Measurements from ENCODE around the gene UBE2B. TPM values are rescaled to one million over a fixed set of nuclear protein-coding genes. Genes with fewer than 3 reads are reported as not detected.

Gene UBE2B
- polyA plus RNA-seq, 3 donors, result 30.6 to 68.6 (median 43.4) TPM

- Mint-ChIP-seq H3K27ac (peak overlapping the region in 5 of 7 donors; percentile 10 to 92 (median 52)), H3K36me3 (no peaks in the 10 kb centered on the region), H3K9me3 (peaks cover 0 to 2% (median 0%) of the 10 kb centered on the region in 7 donors), H3K27me3 (ENCODE audit: low read depth in 3 of 3) (peaks cover 0 to 4% (median 0%) of the 10 kb centered on the region in 3 donors), H3K4me3 (no peak overlapping the region), H3K4me1 (peaks cover 20% of the 10 kb centered on the region)
- H3K79me2 ChIP-seq (ENCODE audit: insufficient read depth, low read length), result no peaks in the 10 kb centered on the region
- H3K4me1 ChIP-seq (ENCODE audit: control insufficient read depth in 1 of 2, insufficient read depth in 2 of 2, low read length in 2 of 2), result peaks cover 11 to 12% of the 10 kb centered on the region in 2 donors
- H3K4me2 ChIP-seq (replicated peaks; ENCODE audit: extremely low read depth, low read length, poor library complexity, severe bottlenecking), result no peak overlapping the region
- no peak for TF ChIP-seq CTCF (IDR thresholded peaks at IDR 0.05)
- no peaks in the 10 kb centered on the region for H3K27me3 ChIP-seq (ENCODE audit: control insufficient read depth in 2 of 2, insufficient read depth in 2 of 2, low read length in 2 of 2)
- H3K9me3 ChIP-seq (replicated peaks in 1 of 2; ENCODE audit: control insufficient read depth in 1 of 2, insufficient read depth in 1 of 2, low read length in 2 of 2), result no peaks in the 10 kb centered on the region
- DNase-seq, result no peak
- no peak overlapping the region for H3K4me3 ChIP-seq (replicated peaks in 1 of 3; ENCODE audit: low read depth in 2 of 3, low read length in 3 of 3)
- no peak overlapping the region for H3K27ac ChIP-seq (ENCODE audit: low read depth in 1 of 2, low read length in 2 of 2)
- WGBS (ENCODE audit: insufficient coverage), result 53% methylated on average over 6 of the region's 7 CpGs
- no peaks in the 10 kb centered on the region for H4K20me1 ChIP-seq (ENCODE audit: insufficient read depth, low read length)
- no peaks in the 10 kb centered on the region for H3K36me3 ChIP-seq (replicated peaks in 1 of 2; ENCODE audit: control insufficient read depth in 1 of 2, insufficient read depth in 2 of 2, low read length in 2 of 2)
- intact Hi-C loops (cut with micrococcal nuclease), result loop anchor here in 1 of 2 donors (10.0 kb wide), 1 partner anchor 86 kb away; the partner anchor contains the start of gene JADE2
- no peak overlapping the region for H3K9ac ChIP-seq (ENCODE audit: insufficient read depth, low read length, poor library complexity, severe bottlenecking)
- H2AFZ ChIP-seq (ENCODE audit: insufficient read depth, low read depth, low read length, poor library complexity, severe bottlenecking), result peak overlapping the region; percentile 17
Observed at GRCh38 chr5:134439210-134439654, 67.9 kb downstream of the UBE2B start.

- Histone ChIP-seq H2AFZ (ENCODE audit: insufficient read depth, low read depth, low read length, poor library complexity, severe bottlenecking) (no peak overlapping the region), H3K4me2 (replicated peaks; ENCODE audit: extremely low read depth, low read length, poor library complexity, severe bottlenecking) (no peak overlapping the region), H3K4me1 (ENCODE audit: control insufficient read depth in 1 of 2, insufficient read depth in 2 of 2, low read length in 2 of 2) (peaks cover 11 to 12% of the 10 kb centered on the region in 2 donors), H3K27me3 (ENCODE audit: control insufficient read depth in 2 of 2, insufficient read depth in 2 of 2, low read length in 2 of 2) (no peaks in the 10 kb centered on the region), H3K36me3 (replicated peaks in 1 of 2; ENCODE audit: control insufficient read depth in 1 of 2, insufficient read depth in 2 of 2, low read length in 2 of 2) (no peaks in the 10 kb centered on the region), H3K4me3 (replicated peaks in 1 of 3; ENCODE audit: low read depth in 2 of 3, low read length in 3 of 3) (no peak overlapping the region), H3K27ac (ENCODE audit: low read depth in 1 of 2, low read length in 2 of 2) (no peak overlapping the region), H3K79me2 (ENCODE audit: insufficient read depth, low read length) (no peaks in the 10 kb centered on the region), H4K20me1 (ENCODE audit: insufficient read depth, low read length) (no peaks in the 10 kb centered on the region), H3K9me3 (replicated peaks in 1 of 2; ENCODE audit: control insufficient read depth in 1 of 2, insufficient read depth in 1 of 2, low read length in 2 of 2) (no peaks in the 10 kb centered on the region), H3K9ac (ENCODE audit: insufficient read depth, low read length, poor library complexity, severe bottlenecking) (no peak overlapping the region)
- 83% methylated on average over 1 of the region's 3 CpGs for WGBS (ENCODE audit: insufficient coverage)
- TF ChIP-seq CTCF (IDR thresholded peaks at IDR 0.05), result no peak
- no peak for DNase-seq
- H3K27me3 Mint-ChIP-seq (ENCODE audit: low read depth in 3 of 3), result peaks cover 0 to 4% (median 0%) of the 10 kb centered on the region in 3 donors
- H3K27ac Mint-ChIP-seq, result peak overlapping the region in 1 of 7 donors; percentile 5
- H3K4me3 Mint-ChIP-seq, result no peak overlapping the region
- peaks cover 21% of the 10 kb centered on the region for H3K4me1 Mint-ChIP-seq
- peaks cover 0 to 2% (median 0%) of the 10 kb centered on the region in 7 donors for H3K9me3 Mint-ChIP-seq
- intact Hi-C loops (cut with micrococcal nuclease), result no loop called here
- no peaks in the 10 kb centered on the region for H3K36me3 Mint-ChIP-seq
Observed at GRCh38 chr5:134440201-134440755, 68.9 kb downstream of the UBE2B start.

Other genes with a start within 250 kb of the UBE2B start
- 100 to 1,000 TPM; 182 to 787 (median 735) TPM for gene SKP1, start 194.6 kb upstream of the UBE2B start, polyA plus RNA-seq
- gene PPP2CA, start 145.5 kb upstream of the UBE2B start, polyA plus RNA-seq, result 100 to 1,000 TPM in 2 of 3 donors, 10 to 100 TPM in 1; 82.5 to 245 (median 225) TPM
- gene CDKL3, start 4.4 kb upstream of the UBE2B start, polyA plus RNA-seq, result under 1 TPM in 2 of 3 donors, not detected in 1; 0.12 to 0.47 TPM
- gene CDKN2AIPNL, start 40.3 kb downstream of the UBE2B start, polyA plus RNA-seq, result 10 to 100 TPM in 2 of 3 donors, 1 to 10 TPM in 1; 6.9 to 20.0 (median 15.0) TPM
- gene JADE2, start 154.1 kb downstream of the UBE2B start, polyA plus RNA-seq, result 10 to 100 TPM in 1 of 3 donors, 1 to 10 TPM in 2; 2.1 to 10.2 (median 3.1) TPM